ENCODE data around the gene PWWP2A.

PWWP2A gene

DNA sequence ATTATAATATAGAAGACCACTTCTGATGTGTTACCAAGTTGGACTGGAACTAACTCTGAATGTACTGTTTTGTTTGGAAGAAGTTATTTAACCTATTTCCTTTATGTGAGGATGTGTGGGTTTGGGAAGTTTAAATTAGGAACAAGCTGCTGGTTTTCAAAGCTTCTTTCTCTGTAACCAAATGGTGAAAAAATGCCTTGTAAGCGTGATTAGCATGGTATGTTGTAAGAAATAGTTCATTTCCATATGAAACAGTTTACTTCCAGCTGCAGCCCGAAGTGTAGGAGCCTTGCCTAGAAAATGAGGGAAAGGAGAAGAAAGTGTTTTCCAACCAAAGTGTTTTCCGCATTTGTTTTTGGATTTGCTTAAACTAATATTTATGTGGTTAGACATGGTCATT lies 74.3 kb downstream of the PWWP2A start:
- H3K4me3 ChIP-seq (ENCODE audit: low read length): no peak overlapping the region
- DNase-seq (ENCODE audit: low read depth): no peak
- TF ChIP-seq, protein P1, sequence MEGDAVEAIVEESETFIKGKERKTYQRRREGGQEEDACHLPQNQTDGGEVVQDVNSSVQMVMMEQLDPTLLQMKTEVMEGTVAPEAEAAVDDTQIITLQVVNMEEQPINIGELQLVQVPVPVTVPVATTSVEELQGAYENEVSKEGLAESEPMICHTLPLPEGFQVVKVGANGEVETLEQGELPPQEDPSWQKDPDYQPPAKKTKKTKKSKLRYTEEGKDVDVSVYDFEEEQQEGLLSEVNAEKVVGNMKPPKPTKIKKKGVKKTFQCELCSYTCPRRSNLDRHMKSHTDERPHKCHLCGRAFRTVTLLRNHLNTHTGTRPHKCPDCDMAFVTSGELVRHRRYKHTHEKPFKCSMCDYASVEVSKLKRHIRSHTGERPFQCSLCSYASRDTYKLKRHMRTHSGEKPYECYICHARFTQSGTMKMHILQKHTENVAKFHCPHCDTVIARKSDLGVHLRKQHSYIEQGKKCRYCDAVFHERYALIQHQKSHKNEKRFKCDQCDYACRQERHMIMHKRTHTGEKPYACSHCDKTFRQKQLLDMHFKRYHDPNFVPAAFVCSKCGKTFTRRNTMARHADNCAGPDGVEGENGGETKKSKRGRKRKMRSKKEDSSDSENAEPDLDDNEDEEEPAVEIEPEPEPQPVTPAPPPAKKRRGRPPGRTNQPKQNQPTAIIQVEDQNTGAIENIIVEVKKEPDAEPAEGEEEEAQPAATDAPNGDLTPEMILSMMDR (IDR thresholded peaks at IDR 0.05; ENCODE audit: insufficient read depth, low read depth, low read length, missing control alignments): no peak

DNA sequence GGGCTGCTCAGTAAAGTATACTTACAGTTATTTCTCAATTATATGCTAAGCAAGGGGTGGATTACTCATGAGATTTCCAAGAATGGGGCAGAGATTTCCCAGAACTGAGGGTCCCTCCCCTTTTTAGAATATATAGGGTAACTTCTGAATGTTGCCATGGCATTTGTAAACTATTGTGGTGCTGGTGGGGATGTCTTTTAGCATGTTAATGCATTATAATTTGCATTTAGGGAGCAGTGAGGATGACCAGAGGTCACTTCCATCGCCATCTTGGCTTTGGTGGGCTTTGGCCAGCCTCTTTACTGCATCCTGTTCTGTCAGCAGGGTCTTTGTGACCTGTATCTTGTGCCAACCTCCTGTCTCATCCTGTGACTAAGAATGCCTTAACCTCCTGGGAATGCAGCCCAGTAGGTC lies 74.9 kb downstream of the PWWP2A start:
- no peak overlapping the region for H3K4me3 ChIP-seq (ENCODE audit: low read length)
- TF ChIP-seq, protein P1 (IDR thresholded peaks at IDR 0.05; ENCODE audit: insufficient read depth, low read depth, low read length, missing control alignments): no peak
- DNase-seq (ENCODE audit: low read depth): peak; percentile 5

DNA sequence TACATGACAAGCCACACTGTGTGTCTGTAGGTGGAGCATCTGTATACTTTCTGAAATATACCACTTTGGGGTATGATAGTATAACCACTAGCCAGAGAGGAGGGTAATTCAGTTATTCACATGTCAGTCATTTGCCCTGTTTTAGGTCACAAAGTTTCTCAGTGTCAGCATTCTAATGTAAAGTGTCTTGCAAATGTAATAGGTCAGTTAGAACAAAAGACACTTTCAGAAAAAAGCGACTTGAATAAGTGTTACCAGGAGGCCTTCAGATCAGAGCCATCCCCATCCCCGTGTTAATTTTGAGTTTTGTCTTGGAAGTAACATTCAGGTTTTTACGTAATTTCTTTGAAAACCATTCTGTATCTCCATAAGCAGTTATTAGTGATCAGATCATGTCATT lies 76.6 kb downstream of the PWWP2A start:
- TF ChIP-seq, protein P1 (IDR thresholded peaks at IDR 0.05; ENCODE audit: insufficient read depth, low read depth, low read length, missing control alignments): no peak
- no peak for DNase-seq (ENCODE audit: low read depth)

More for the DNA sequence above, 76.6 kb downstream of the PWWP2A start:
- H3K4me3 ChIP-seq (ENCODE audit: low read length): no peak overlapping the region
